WTC11 (cell line): ENCODE data around the gene SPOCD1. TPM values are rescaled to one million over a fixed set of nuclear protein-coding genes. Genes with fewer than 3 reads are reported as not detected.
A peak's percentile ranks its signal among the peaks of the same experiment; 100 is the strongest.

ENCODE experiments used
- ATAC-seq: fragments of 200-7000 bp; cut with Tn5 transposase; 2 replicates; pipeline ENCODE4 v1.10.0; 2021; ENCODE audit warnings: mild to moderate bottlenecking, moderate library complexity
- CTCF ChIA-PET: fragments of 300-600 bp; sonication (Branson Sonifier 250); formaldehyde crosslinking; loops from one replicate; lab custom pipeline; 2021; ENCODE audit warnings: antibody characterized with exemption; lab: Charles Lee
- POLR2A ChIA-PET: fragments of 350-600 bp; sonication (Branson Sonifier 250); formaldehyde crosslinking; loops from one replicate; lab custom pipeline; 2021; ENCODE audit warnings: antibody characterized with exemption; lab: Charles Lee
- DNase-seq: peaks from one replicate; pipeline ENCODE4 v3.0.0; 2021; ENCODE audit warnings: low spot score
- H3K27ac Mint-ChIP-seq: 2 replicates; pipeline ENCODE4 v1.8.0; 2021; ENCODE audit warnings: mixed read lengths
- H3K27me3 Mint-ChIP-seq: 2 replicates; pipeline ENCODE4 v1.8.0; 2021; ENCODE audit warnings: low read depth, mild to moderate bottlenecking, moderate library complexity, mixed read lengths
- H3K36me3 Mint-ChIP-seq: 2 replicates; pipeline ENCODE4 v1.8.0; 2021; ENCODE audit warnings: mixed read lengths
- H3K4me1 Mint-ChIP-seq: 2 replicates; pipeline ENCODE4 v1.8.0; 2022; ENCODE audit warnings: mixed read lengths
- H3K4me3 Mint-ChIP-seq: 2 replicates; pipeline ENCODE4 v1.8.0; 2021; ENCODE audit warnings: mild to moderate bottlenecking, moderate library complexity, mixed read lengths
- H3K9me3 Mint-ChIP-seq: 2 replicates; pipeline ENCODE4 v1.8.0; 2021; ENCODE audit warnings: mixed read lengths
- ARID4B ChIP-seq: sonication (generic); formaldehyde crosslinking; IDR thresholded peaks from 2 replicates; pipeline ENCODE4 v1.8.0; 2023; ENCODE audit warnings: missing genetic modification reagents, mild to moderate bottlenecking, borderline replicate concordance
- CBFB ChIP-seq: sonication (generic); formaldehyde crosslinking; IDR thresholded peaks from 2 replicates; pipeline ENCODE4 v1.8.1; 2022; ENCODE audit warnings: mild to moderate bottlenecking, low read depth, missing genetic modification reagents
- FOXK1 ChIP-seq: sonication (generic); formaldehyde crosslinking; IDR thresholded peaks from 2 replicates; pipeline ENCODE4 v1.8.0; 2022; ENCODE audit warnings: mild to moderate bottlenecking, moderate library complexity, missing genetic modification reagents
- GABPB1 ChIP-seq: sonication (generic); formaldehyde crosslinking; IDR thresholded peaks from 2 replicates; pipeline ENCODE4 v1.8.1; 2023; ENCODE audit warnings: mild to moderate bottlenecking, missing genetic modification reagents
- IRF2 ChIP-seq: sonication (generic); formaldehyde crosslinking; IDR thresholded peaks from 2 replicates; pipeline ENCODE4 v1.8.0; 2022; ENCODE audit warnings: low read depth, missing genetic modification reagents, borderline replicate concordance
- MYBL2 ChIP-seq: sonication (generic); formaldehyde crosslinking; IDR thresholded peaks from 2 replicates; pipeline ENCODE4 v1.8.1; 2023; ENCODE audit warnings: mild to moderate bottlenecking, moderate library complexity, missing genetic modification reagents
- NFE2L1 ChIP-seq: sonication (generic); formaldehyde crosslinking; IDR thresholded peaks from 2 replicates; pipeline ENCODE4 v1.8.1; 2023; ENCODE audit warnings: missing genetic modification reagents
- NFYB ChIP-seq: sonication (generic); formaldehyde crosslinking; conservative IDR thresholded peaks from 2 replicates; pipeline ENCODE4 v1.8.0; 2022; ENCODE audit warnings: low read depth, missing genetic modification reagents
- RELA ChIP-seq: sonication (generic); formaldehyde crosslinking; IDR thresholded peaks from 2 replicates; pipeline ENCODE4 v1.8.1; 2022; ENCODE audit warnings: missing genetic modification reagents, mild to moderate bottlenecking, borderline replicate concordance
- SMAD3 ChIP-seq: sonication (generic); formaldehyde crosslinking; IDR thresholded peaks from 2 replicates; pipeline ENCODE4 v1.8.0; 2022; ENCODE audit warnings: missing genetic modification reagents, mild to moderate bottlenecking, borderline replicate concordance
- TP53 ChIP-seq: sonication (generic); formaldehyde crosslinking; IDR thresholded peaks from 2 replicates; pipeline ENCODE4 v1.8.1; 2023; ENCODE audit warnings: mild to moderate bottlenecking, missing genetic modification reagents
- ZBTB21 ChIP-seq: sonication (generic); formaldehyde crosslinking; IDR thresholded peaks from 2 replicates; pipeline ENCODE4 v1.8.1; 2023; ENCODE audit warnings: mild to moderate bottlenecking, missing genetic modification reagents, borderline replicate concordance
- ZNF317 ChIP-seq: sonication (generic); formaldehyde crosslinking; IDR thresholded peaks from 2 replicates; pipeline ENCODE4 v1.8.1; 2023; ENCODE audit warnings: low read depth, mild to moderate bottlenecking, moderate library complexity, missing genetic modification reagents, borderline replicate concordance
- ZNF416 ChIP-seq: fragments of 250-450 bp; sonication (Bioruptor Pico); IDR thresholded peaks from 2 replicates; pipeline ENCODE4 v1.9.0; 2021; ENCODE audit warnings: mild to moderate bottlenecking, inconsistent platforms
- total RNA-seq: library from RNA; stranded (reverse); gene quantifications from 3 replicates; pipeline ENCODE4 v1.2.3, GENCODE V29; 2021
- TF ChIP-seq, protein P1 (sequence below): sonication (generic); formaldehyde crosslinking; IDR thresholded peaks from 2 replicates; pipeline ENCODE4 v1.8.1; 2023; ENCODE audit warnings: mild to moderate bottlenecking, missing genetic modification reagents
- TF ChIP-seq, protein P2 (sequence below): sonication (generic); formaldehyde crosslinking; IDR thresholded peaks from 2 replicates; pipeline ENCODE4 v1.8.0; 2022; ENCODE audit warnings: missing genetic modification reagents
- TF ChIP-seq, protein P3 (sequence below): sonication (generic); formaldehyde crosslinking; IDR thresholded peaks from 2 replicates; pipeline ENCODE4 v1.8.1; 2023; ENCODE audit warnings: mild to moderate bottlenecking, moderate library complexity, missing genetic modification reagents

Gene SPOCD1
- total RNA-seq, 1 experiment from 2014 or later, result 3.0 TPM

DNA sequence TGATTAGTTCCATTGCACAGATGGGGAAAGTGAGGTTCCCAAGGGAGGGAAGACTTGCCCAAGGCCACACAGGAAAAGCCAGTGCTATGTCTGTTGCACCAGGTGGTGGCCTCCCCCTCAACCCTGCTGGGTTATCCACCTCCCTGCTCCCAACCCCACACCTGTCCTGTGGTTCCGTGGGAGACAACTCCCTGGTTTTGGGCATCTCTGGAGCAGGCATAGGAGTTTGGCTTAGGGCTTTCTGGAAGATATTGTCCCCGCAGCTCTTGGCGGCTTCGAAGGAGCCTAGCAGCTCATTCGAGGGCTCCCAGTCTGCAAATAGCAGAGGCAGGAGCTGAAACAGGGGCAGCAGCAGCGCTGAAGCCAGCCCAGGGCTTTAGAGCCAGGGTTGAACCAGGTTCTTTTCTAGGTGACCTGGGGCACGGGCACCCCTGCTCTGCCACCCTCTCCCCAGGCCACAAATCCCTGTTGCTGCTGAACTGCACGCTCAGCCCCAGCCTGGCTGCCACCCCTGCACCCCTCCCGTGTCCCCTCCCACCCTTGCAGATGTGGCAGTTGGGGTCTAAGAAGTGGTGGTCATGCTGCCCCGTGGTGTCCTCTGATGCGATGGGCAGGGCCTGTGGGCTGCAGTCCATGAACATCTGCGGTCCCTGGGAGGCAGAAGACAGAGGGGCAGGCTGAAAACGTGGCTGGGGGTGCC lies 22.1 kb downstream of the SPOCD1 start (continued):
- TF ChIP-seq, protein P1, sequence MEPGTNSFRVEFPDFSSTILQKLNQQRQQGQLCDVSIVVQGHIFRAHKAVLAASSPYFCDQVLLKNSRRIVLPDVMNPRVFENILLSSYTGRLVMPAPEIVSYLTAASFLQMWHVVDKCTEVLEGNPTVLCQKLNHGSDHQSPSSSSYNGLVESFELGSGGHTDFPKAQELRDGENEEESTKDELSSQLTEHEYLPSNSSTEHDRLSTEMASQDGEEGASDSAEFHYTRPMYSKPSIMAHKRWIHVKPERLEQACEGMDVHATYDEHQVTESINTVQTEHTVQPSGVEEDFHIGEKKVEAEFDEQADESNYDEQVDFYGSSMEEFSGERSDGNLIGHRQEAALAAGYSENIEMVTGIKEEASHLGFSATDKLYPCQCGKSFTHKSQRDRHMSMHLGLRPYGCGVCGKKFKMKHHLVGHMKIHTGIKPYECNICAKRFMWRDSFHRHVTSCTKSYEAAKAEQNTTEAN, result no peak
- no peak for TF ChIP-seq ZNF416 (CRISPR knock-in tag)
- no peak for TF ChIP-seq FOXK1
- TF ChIP-seq MYBL2 (CRISPR knock-in tag), result no peak
- TF ChIP-seq ZBTB21 (CRISPR knock-in tag), result no peak
- TF ChIP-seq, protein P2, sequence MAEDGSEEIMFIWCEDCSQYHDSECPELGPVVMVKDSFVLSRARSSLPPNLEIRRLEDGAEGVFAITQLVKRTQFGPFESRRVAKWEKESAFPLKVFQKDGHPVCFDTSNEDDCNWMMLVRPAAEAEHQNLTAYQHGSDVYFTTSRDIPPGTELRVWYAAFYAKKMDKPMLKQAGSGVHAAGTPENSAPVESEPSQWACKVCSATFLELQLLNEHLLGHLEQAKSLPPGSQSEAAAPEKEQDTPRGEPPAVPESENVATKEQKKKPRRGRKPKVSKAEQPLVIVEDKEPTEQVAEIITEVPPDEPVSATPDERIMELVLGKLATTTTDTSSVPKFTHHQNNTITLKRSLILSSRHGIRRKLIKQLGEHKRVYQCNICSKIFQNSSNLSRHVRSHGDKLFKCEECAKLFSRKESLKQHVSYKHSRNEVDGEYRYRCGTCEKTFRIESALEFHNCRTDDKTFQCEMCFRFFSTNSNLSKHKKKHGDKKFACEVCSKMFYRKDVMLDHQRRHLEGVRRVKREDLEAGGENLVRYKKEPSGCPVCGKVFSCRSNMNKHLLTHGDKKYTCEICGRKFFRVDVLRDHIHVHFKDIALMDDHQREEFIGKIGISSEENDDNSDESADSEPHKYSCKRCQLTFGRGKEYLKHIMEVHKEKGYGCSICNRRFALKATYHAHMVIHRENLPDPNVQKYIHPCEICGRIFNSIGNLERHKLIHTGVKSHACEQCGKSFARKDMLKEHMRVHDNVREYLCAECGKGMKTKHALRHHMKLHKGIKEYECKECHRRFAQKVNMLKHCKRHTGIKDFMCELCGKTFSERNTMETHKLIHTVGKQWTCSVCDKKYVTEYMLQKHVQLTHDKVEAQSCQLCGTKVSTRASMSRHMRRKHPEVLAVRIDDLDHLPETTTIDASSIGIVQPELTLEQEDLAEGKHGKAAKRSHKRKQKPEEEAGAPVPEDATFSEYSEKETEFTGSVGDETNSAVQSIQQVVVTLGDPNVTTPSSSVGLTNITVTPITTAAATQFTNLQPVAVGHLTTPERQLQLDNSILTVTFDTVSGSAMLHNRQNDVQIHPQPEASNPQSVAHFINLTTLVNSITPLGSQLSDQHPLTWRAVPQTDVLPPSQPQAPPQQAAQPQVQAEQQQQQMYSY, result no peak
- TF ChIP-seq SMAD3 (CRISPR knock-in tag), result no peak

DNA sequence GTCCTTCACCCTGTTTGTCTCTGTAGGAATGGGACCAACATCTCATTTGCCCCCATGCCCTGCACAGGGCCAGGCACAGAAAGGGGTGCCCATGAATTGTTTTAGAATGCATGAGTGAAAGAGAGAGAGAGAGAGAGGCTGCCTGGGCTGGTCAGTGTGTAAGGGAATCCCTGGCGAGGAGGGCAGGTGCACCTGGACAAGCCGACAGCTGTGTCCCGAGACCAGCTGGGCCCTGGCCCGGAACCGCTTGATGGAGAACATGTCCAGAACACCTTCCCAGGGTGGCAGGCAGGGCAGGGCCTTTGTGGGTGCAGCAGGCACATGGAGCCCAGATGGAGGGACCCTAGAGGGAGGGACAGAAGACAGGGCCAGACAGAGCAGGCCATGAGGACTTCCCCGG lies 22.7 kb downstream of the SPOCD1 start:
- Mint-ChIP-seq H3K4me3 (no peak overlapping the region), H3K9me3 (no peaks in the 10 kb centered on the region), H3K36me3 (no peaks in the 10 kb centered on the region), H3K27ac (peak overlapping the region; percentile 82), H3K27me3 (no peaks in the 10 kb centered on the region), H3K4me1 (peaks cover 9% of the 10 kb centered on the region)
- ChIA-PET POLR2A (no interaction called here), CTCF (interaction anchor here (1.0 to 1.1 kb wide), 2 partner anchors 54 to 171 kb away, joined by 3 to 4 read pairs; no protein-coding TSS in a partner anchor)
- TF ChIP-seq ZNF317 (CRISPR knock-in tag) (no peak), TP53 (CRISPR knock-in tag) (no peak)
- DNase-seq (no peak), ATAC-seq (no peak)

DNA sequence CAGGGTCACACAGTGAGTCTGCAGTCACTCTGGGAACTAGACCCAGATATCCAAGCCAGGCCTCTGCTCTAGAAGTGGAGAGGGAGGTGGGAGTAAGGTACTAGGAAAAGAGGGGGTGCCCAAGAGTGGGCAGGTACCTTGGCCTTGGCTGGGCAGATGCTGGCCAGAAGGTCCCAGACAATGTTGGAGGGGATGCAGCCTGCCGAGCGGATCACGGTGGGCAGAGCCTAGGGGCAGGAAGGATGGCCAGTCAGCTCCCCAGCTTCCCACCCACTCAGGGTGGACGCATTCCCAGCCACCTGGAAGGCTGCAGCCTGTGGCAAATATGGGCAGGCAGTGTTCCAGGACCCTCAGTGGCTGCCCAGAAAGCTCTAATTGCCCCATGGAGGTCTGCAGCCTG lies 23.3 kb downstream of the SPOCD1 start:
- no peaks in the 10 kb centered on the region for H3K36me3 Mint-ChIP-seq
- H3K27me3 Mint-ChIP-seq, result no peaks in the 10 kb centered on the region
- ChIA-PET POLR2A (no interaction called here), CTCF (interaction anchor here (1.0 to 1.1 kb wide), 2 partner anchors 54 to 172 kb away, joined by 3 to 4 read pairs; no protein-coding TSS in a partner anchor)
- DNase-seq (peak; percentile 1), ATAC-seq (no peak)
- no peaks in the 10 kb centered on the region for H3K9me3 Mint-ChIP-seq
- no peak overlapping the region for H3K27ac Mint-ChIP-seq
- TF ChIP-seq IRF2 (CRISPR knock-in tag) (no peak), NFE2L1 (CRISPR knock-in tag) (no peak), RELA (no peak)
- TF ChIP-seq, protein P3, sequence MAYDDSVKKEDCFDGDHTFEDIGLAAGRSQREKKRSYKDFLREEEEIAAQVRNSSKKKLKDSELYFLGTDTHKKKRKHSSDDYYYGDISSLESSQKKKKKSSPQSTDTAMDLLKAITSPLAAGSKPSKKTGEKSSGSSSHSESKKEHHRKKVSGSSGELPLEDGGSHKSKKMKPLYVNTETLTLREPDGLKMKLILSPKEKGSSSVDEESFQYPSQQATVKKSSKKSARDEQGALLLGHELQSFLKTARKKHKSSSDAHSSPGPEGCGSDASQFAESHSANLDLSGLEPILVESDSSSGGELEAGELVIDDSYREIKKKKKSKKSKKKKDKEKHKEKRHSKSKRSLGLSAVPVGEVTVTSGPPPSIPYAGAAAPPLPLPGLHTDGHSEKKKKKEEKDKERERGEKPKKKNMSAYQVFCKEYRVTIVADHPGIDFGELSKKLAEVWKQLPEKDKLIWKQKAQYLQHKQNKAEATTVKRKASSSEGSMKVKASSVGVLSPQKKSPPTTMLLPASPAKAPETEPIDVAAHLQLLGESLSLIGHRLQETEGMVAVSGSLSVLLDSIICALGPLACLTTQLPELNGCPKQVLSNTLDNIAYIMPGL (CRISPR knock-in tag), result no peak
- H3K4me3 Mint-ChIP-seq, result no peak overlapping the region
- peaks cover 9% of the 10 kb centered on the region for H3K4me1 Mint-ChIP-seq

DNA sequence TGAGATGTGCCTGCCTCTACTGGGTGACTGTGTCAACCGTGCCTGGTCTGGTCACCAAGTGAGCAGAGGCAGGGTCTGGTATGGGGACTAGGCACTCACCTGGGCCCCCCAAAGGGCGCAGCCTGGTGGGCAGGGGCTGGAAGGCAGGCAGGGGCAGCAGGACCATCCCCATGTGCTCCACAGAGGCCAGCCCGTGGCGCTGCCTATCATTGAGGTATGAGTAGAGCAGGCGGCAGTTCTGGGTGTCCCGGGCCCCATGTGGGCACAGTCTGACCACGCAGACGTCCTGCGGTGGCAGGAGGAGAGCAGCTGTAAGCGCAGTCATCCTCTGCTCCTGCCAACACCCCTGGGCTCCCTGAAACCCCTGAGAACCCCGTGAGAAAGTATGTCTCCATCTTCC lies 23.7 kb downstream of the SPOCD1 start:
- peaks cover 11% of the 10 kb centered on the region for H3K4me1 Mint-ChIP-seq
- H3K36me3 Mint-ChIP-seq, result no peaks in the 10 kb centered on the region
- POLR2A ChIA-PET, result no interaction called here
- no peak overlapping the region for H3K4me3 Mint-ChIP-seq
- H3K9me3 Mint-ChIP-seq, result no peaks in the 10 kb centered on the region
- no peak overlapping the region for H3K27ac Mint-ChIP-seq
- peak; percentile 9 for DNase-seq
- CTCF ChIA-PET, result interaction anchor here (0.5 to 4.7 kb wide), 4 partner anchors 28 to 173 kb away, joined by 3 to 282 read pairs (median 4); partner anchors contain the start of gene ADGRB2
- ATAC-seq, result no peak
- no peaks in the 10 kb centered on the region for H3K27me3 Mint-ChIP-seq
- no peak for TF ChIP-seq NFYB (CRISPR knock-in tag)
- TF ChIP-seq GABPB1 (CRISPR knock-in tag), result no peak
- no peak for TF ChIP-seq CBFB (CRISPR knock-in tag)
- no peak for TF ChIP-seq ARID4B (CRISPR knock-in tag)
